CD4-positive, alpha-beta T cell treated with Interleukin-1 beta for 1 hour (primary cell): Measurements from ENCODE around the gene HSPG2.

Experiments
- DNase-seq, 2 donors: peaks; one replicate each; pipeline ENCODE4 v3.0.0-alpha.2; 2020 to 2022

The HSPG2 gene

DNA sequence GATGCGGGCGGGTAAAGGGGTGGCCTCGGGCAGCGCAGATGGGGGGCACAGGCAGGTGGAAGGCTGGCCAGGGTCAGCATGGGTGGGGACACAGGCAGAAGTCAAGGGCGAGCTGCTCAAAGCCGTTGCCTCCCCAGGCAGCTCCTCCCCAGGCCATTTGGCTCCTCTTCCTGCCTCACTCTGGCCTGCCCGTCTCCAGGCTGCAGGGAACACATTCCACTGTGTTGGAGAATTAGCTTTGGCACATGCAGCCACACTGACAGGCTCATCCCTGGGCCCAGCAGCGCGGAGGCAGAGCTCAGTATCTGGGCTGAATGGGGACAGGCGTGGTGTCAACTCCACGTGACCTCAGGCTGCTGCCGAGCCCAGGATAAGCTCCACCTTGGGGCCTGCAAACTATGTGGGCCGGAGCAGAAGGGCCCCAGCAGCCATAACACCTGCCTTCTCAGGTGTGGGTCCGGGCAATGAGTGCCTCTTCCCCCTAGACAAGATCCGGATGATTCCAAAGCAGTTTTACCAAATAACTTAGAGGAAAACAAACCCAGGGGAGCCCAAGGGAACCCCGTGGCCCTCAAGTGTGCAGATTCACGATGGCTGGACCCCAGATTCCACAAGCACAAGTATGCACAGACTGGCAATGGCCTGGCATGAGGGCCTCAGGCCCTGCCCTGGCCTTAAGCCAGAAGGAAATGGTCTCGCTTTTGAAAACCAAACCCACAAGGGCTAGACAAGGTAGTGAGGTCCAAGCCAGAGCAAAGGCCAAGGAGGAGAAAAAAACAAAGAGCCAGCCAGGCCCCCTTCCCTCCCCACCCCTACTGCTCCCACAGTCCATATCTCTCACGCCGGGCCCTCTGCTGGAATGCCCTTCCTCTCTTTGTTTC lies 40.2 kb downstream of the HSPG2 start:
- no peak for DNase-seq

DNA sequence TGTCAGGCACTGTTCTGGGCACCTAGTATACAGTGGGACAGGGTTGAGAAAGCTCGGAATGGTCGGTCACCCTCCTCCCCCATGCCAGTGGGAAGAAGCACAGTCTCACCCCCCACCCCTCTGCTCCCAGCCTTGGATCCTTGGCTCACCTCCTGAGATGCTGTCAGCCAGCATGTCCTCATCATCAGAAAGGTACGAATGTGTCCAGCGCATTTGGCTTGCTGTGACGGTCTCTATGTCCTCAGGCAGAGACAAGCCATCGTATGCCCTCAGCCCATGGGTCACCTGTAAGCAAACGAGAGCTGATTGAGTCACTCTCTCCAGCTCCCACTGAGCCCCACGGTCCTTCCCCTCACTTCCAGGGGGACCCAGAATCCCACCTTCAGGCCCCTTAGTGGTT lies 41.1 kb downstream of the HSPG2 start:
- DNase-seq = no peak

- no peak for DNase-seq
These were observed 42.9 kb downstream of the HSPG2 start for GRCh38 chr1:21894034-21894881.

DNA sequence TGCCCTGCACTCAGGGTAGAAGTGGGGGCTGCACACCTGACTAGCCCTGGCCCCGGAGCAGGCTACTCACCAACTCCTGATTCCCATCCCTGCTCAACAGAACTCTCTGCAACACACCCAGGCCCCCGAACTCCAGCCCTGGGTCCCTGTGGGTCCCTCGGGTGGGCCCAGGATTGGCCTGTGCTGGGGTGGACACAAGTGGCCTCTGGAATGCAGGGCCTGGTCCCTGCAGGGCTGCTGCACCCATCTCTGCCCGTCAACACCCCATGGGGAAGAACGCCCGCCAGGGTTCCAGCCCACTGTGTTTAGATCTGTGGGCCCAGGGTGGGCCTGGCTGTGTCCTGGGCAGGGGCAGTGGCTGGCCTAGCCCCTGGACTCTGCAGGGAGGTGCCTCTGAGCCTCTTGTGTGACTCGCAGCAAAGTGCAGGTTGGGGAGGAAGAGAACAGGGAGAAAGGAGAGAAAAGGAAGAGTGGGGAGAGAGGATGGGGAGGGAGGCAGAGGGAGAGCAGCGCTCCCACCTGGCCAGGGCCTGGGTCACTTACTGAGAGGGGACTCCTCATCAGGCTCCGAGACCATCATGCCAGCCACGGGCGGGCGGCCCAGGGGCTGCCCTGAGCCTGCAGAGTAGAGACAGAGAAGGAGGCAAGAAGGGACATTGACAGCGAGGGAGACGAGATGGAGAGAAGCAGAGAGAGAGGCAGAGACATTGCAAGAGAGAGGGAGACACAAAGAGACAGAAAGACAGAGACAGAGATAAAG lies 43.9 kb downstream of the HSPG2 start:
- no peak for DNase-seq

DNA sequence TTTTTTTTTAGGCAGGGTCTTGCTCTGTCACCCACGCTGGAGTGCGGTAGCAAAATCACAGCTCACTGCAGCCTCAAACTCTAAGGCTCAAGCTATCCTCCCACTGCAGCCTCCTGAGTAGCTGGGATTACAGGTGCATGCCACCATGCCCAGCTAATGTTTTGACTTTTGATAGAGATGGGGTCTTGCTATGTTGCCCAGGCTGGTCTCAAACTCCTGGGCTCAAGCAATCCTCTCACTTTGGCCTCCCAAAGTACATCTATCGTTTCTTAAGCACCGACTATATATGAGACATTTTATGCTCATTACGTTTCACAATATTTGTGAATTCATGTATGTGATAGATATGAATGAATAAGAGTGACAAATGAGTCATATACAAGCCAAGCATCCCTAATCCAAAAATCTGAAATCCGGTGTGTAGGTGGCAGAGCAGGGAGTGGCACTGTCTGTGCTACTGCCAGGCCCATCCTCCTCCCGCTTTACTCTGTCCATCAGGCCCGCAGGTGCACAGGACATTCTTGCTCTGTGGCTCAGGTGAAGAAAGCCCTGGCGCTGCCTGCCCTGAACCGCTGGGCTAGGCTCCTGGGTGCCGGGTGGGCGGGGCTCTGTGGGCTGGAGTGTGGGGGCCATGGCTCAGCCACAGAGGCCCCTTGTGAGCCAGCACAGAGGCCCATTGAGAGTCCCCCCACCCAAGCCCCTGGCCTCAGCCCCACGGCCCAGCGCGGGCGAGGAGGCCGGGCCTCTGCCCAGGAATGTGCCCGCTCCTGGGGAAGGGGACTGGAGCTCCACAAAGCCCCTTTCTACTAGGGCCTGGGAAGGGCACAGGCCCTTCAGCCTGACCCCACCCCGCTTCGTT lies 45.3 kb downstream of the HSPG2 start:
- DNase-seq = no peak

DNA sequence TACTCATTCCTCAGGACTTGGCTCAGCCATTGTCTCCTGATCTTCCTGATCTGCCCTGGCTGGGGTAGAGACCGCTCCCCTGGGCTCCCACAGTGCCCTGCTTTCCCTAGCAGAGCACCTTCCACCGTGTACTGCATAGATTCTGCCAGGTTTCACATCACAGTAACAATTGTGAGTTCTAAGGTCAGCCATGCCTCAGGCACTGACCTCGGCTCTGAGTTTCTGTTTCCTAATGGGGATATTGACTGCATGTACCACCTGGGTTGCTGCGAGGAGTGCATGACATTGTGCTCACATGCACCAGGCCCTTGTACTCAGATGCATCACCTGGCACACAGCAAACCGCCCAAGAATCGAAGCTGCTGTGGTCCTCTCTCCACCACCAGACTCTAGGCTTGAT lies 46.0 kb downstream of the HSPG2 start:
- DNase-seq = no peak

DNA sequence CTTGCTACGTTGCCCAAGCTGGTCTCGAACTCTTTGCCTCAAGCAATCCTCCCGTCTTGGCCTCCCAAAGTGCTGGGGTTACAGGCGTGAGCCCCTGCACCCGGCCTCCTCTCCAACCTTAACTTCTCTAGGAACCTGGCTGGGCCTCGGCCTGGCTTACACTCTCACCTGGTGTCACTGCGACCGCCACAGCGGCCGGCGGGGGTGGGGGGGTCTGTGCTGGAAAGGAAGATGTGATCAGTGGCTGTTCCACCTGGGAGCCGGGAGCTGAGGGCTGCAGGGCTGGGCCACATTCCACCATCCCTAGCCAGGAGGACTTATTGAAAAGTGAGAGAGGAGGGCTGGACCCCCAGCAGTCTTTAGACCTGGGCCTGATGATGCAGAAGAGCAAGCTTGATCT lies 48.6 kb downstream of the HSPG2 start:
- no peak for DNase-seq

DNA sequence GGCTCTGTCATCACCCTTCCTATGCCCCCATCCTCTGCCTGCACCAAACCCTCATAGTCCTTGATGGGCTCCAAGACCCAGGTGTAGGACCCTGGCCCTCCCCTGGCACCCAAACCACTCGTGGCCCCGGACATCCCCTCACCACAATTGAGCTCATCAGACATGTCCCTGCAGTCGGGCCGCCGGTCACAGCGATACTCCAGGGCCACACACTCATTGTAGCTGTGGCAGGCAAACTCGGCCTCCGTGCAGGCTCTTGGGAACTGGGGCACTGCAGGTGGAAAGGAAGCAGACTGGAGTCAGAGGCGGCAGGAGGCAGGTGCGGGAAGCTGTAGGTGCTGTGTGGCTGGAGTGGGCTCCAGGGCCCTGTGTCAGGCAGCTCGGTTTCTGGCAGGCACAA lies 49.3 kb downstream of the HSPG2 start:
- DNase-seq = no peak

DNA sequence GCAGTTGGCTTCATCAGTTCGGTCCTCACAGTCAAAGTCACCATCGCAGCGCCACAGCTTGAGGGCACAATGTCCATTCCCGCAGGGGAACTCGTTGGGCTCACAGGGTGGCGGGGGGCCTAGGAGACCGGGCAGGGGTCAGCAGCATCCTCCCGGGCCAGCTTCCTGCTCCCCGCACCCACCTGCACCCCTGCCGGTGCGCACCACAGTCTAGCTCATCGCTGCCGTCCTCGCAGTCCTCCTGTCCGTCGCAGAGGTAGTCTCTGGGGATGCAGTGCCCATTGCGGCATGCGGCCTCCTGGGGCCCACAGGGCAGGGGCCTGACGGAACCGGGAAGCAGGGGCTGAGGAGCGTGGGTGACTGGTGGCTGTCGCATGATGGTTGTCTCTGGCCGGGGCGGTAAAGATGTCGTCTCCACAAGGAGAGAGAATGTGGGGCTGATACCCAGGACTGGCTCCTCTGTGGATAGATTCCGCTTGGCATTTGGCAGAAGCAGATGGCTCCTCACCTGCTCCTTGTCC lies 49.8 kb downstream of the HSPG2 start:
- no peak for DNase-seq

DNA sequence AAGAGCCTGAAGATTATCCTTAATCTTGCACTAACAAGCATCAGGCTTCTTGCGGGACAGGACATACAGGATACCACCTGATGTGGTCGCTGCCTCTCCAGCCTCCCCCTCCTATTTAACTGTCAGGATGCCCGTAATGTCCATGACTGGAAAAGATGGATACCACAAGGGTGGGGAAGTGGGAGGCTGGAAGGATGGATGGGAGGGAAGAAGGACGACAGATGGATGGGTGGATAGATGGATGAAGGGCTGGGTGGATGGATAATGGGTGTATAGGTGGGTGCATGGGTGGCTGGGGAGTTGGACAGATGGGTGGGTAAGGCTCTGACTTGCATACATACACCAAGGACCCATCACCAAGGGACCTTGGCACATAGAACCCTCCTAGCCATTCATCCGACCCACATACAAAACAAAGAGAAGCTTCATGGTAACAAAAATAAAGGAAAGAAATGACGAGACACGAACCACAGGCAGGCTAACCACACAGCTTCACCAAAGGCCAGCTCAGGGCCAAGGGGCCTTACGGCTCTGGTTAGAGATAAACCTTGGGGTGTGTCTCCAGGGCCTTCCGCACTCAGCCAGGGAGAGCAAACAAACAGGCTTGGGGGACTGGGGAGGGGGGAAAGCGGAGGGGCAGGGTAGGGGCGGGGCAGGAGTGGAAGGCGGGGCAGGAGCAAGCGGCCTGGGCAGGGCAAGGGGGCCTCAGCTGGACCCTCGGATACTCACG lies 50.5 kb downstream of the HSPG2 start:
- no peak for DNase-seq

DNA sequence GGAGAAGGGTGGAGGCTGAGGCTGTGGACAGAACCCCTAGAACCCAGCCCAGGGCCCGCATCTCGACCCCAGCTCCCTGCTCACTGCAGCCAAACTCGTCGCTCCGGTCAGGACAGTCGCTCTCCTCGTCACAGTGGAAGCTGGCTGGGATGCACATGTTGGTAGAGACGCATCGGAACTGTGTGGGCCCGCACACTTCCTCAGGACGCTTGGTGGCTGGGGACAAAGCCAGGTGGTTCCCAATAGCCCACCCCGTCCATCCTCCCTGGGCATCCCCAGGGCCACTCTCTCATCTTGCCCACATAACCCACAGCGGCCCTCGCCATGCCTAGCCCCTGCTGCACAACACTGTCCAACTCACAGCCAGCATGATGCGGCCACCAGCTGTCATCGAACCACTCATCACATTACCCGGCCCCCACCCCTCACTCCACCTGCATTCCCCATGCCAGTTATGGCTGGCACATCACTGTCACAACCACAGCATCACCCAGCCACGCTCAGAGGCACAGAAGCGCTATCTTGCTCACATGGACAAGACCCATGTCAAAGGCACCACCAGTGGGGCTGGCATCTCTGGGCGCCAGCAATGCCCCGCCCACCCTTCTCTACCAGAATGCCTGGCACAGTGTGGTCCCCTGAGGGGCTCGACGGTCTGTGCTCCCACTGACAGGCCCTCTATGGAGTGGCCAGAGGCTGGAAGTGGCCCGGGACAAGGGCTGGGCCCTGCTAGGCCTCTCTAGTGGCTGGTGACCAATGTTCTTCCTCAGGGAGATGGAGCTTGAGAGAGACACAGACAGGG lies 51.7 kb downstream of the HSPG2 start:
- DNase-seq = no peak

DNA sequence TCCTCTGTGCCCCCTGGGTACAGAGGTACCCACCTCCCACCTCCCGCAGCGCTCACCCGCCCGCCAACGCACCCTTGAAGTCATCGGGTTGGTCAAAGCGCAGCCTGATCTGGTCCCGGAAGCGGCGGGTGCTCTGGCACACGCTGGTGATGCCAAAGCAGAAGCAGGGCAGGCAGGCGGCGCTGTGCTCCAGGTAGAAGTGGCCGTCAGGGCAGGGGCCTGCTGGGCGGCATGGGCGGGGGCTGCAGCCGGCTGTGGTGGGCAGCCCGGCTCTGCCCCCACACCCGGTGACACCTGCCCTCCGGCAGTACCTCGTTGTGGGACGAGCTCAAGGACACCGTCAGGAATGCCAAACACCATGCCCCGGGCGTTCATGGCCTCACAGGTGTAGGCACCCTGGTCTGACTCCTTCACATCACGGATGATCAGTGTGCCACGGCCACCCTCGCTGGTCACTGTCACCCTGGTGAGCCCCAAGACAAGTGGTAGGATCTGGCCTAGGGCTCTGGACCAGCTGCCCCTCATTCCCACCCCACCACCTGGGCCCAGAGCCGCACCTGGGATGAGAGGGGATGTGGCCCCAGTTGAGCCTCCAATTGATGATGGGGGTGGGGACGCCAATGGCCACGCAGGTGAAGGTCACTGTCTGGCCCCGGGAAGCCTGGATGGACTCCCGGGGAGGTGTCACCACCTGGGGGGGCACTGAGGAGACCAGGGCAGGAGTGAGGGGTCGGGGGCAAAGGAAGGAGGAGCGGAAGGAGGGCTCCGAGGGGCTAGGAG lies 52.5 kb downstream of the HSPG2 start:
- DNase-seq = no peak

DNA sequence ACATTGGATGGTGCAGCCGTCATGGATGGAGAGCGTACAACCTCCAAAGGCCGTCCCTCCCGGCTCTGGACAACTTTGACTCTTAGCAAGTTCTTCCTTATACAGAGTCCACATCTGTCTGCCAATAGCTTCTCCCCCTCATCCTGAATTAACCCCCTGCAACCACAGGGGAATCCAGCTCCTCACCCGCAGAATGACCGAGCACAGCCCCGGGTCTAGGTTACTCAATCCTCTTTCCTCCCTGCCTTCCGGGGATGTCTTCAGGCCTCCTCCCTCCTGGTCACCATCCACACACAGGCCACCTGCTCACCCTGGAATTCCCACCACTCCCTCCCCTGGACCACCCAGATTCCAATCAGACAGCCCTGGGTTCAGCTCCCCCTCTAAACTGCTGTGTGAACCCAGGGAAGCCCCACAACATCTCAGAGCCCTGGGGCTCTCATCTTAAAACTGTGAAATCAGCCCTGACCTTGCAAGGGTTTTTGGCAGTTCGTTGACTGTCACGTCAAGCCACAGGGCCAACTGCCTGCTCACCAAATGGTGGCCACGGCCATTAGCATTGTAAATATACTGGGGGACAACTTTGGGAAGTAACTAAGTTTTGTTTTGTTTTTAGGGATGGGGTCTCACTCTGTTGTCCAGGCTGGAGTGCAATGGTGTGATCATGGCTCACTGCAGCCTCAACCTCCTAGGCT lies 54.2 kb downstream of the HSPG2 start:
- DNase-seq = no peak

DNA sequence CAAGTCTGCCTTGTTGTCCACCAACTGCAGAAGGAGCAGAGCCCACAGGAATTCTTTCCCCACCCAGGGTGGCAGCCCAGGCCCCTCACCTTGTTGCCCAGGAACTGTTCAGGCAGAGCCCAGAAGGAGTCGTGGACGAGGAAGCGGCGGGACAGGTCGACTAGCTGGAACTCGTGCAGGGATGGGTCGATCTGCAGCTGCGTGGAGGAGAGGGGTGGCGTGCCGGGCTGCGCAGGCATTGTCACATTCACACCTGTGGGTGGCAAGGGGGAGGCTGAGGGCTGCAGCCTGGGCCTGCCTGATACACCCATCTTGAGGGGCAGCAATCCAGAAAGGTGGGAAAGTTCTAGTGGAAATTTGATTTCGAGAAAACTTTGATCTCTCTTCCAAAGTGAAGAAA lies 55.9 kb downstream of the HSPG2 start:
- DNase-seq = no peak

DNA sequence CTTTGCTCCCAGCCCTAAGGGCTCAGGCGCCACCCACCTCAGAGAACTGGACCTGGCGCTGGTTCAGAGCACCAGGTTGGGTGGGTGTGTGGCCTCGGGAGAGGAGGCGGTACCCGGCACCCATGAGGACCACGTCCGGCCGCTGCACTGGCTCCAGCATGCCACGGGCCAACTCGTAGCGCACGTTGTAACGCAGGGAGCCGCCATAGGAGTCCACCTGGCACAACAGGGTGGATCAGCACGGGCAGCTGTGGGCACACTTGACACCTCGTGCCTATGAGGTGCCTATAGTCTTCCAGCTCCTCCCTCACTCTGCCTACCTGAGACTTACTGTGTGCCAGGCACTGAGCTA lies 56.5 kb downstream of the HSPG2 start:
- no peak for DNase-seq

DNA sequence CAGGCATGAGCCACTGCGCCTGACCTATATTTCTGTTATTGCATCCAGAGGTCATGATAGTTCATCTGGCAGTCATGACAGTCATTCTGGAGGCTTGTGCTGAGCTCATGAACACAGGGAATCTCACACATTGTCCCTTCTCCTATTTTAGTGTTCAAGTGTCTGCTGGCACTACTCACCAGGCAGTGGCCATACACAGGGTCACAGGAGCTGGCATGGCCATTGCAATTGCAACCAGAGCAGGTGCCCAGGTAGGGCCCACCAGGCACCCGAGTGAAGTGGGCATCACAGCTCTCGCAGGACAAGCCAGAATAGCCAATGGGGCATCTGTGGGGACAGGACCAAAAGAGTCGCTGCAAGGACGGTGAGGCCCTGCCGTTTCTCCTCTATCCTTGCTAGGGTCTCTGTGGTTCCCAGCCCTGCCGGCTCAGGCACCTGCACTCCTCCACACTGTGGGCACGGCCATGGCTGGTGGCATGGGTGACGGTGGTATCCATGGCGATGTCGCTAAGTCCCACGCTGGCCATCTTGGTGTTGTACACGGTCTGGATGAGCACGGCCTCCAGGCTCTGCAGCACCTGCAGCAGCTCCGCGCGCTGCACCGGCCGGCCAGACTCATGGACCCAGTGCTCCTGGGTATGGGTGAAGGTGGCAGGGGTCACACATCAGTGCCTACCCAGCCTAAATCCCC lies 57.0 kb downstream of the HSPG2 start:
- no peak for DNase-seq

- DNase-seq = no peak
These were observed 58.2 kb downstream of the HSPG2 start for GRCh38 chr1:21878840-21879478.
